Suprapubic skin (tissue), 4 donors: ENCODE measurements around the gene CYP2A7. TPM values are rescaled to one million over a fixed set of nuclear protein-coding genes. Genes with fewer than 3 reads are reported as not detected.
"Not testable (repeated sequence)": the region's sequence is repeated elsewhere in the genome, so short reads cannot be mapped to it uniquely, and the experiment has no call there.

Experiments used
- DNase-seq, 2 donors: peaks; one replicate each; pipeline ENCODE4 v3.0.0-alpha.2; 2019; ENCODE audit warnings: low spot score in 2 of 2
- H3K27ac ChIP-seq: fragments of 200-600 bp; sonication (generic); one replicate; pipeline ENCODE4 v1.5.1; 2019
- H3K27me3 ChIP-seq: fragments of 200-600 bp; sonication (generic); one replicate; pipeline ENCODE4 v1.5.1; 2019
- H3K36me3 ChIP-seq: fragments of 200-600 bp; sonication (generic); one replicate; pipeline ENCODE4 v1.5.1; 2019
- H3K4me1 ChIP-seq: fragments of 200-600 bp; sonication (generic); one replicate; pipeline ENCODE4 v1.5.1; 2019
- H3K4me3 ChIP-seq: fragments of 200-600 bp; sonication (generic); one replicate; pipeline ENCODE4 v1.5.1; 2019; ENCODE audit warnings: mild to moderate bottlenecking
- H3K9me3 ChIP-seq: fragments of 200-600 bp; sonication (generic); one replicate; pipeline ENCODE4 v1.5.1; 2019
- CTCF ChIP-seq, 2 donors: fragments of 200-600 bp in 1 of 2; fragments of 450-650 bp in 1 of 2; sonication (generic) in 1 of 2; IDR thresholded peaks; one replicate each; pipeline ENCODE4 v1.5.1; 2016 to 2019; ENCODE audit warnings: antibody characterized with exemption in 2 of 2, mild to moderate bottlenecking in 1 of 2, moderate library complexity in 1 of 2
- EP300 ChIP-seq: sonication (generic); formaldehyde crosslinking; IDR thresholded peaks from one replicate; pipeline ENCODE4 v1.6.1; 2017; ENCODE audit warnings: antibody characterized with exemption
- POLR2A ChIP-seq, 2 donors: fragments of 450-650 bp; IDR thresholded peaks; one replicate each; pipeline ENCODE4 v1.6.1; 2017; ENCODE audit warnings: antibody characterized with exemption in 2 of 2, mild to moderate bottlenecking in 2 of 2, moderate library complexity in 2 of 2
- POLR2AphosphoS5 ChIP-seq, 3 donors: sonication (generic); formaldehyde crosslinking; IDR thresholded peaks; one replicate each; pipeline ENCODE4 v1.6.1; 2017; ENCODE audit warnings: antibody characterized with exemption in 3 of 3
- WGBS: methylation state at CpG from one replicate; pipeline ENCODE4 v1.1.5; 2018; 5-methylcytosine and 5-hydroxymethylcytosine counted together
- total RNA-seq, 4 donors: library from RNA; depleted of rRNA; stranded (reverse); fragments of >200 nt; gene quantifications; one replicate each; pipeline ENCODE4 v1.1.0, GENCODE V29; 2016

CYP2A7 gene
- total RNA-seq, 4 donors from 2014 or later, result not detected

GRCh38 chr19:40921005-40921897, 39.2 kb upstream of the CYP2A7 start:
- H3K27ac ChIP-seq, result no peak overlapping the region
- H3K36me3 ChIP-seq, result no peaks in the 10 kb centered on the region
- DNase-seq, result no peak
- TF ChIP-seq POLR2A (IDR thresholded peaks at IDR 0.05) (no peak), POLR2AphosphoS5 (IDR thresholded peaks at IDR 0.05) (no peak), CTCF (IDR thresholded peaks at IDR 0.05) (no peak), EP300 (no peak)
- H3K9me3 ChIP-seq, result peaks cover 3% of the 10 kb centered on the region
- no peak overlapping the region for H3K4me3 ChIP-seq
- H3K4me1 ChIP-seq, result no peaks in the 10 kb centered on the region
- H3K27me3 ChIP-seq, result no peaks in the 10 kb centered on the region
- 70% methylated on average over 6 of the region's 9 CpGs for WGBS

GRCh38 chr19:40920300-40921004, 38.4 kb upstream of the CYP2A7 start:
- TF ChIP-seq CTCF (IDR thresholded peaks at IDR 0.05) (no peak), EP300 (no peak), POLR2A (IDR thresholded peaks at IDR 0.05) (no peak), POLR2AphosphoS5 (IDR thresholded peaks at IDR 0.05) (no peak)
- H3K9me3 ChIP-seq, result peaks cover 3% of the 10 kb centered on the region
- H3K27ac ChIP-seq, result no peak overlapping the region
- H3K36me3 ChIP-seq, result no peaks in the 10 kb centered on the region
- no peaks in the 10 kb centered on the region for H3K4me1 ChIP-seq
- H3K4me3 ChIP-seq, result no peak overlapping the region
- no peaks in the 10 kb centered on the region for H3K27me3 ChIP-seq
- WGBS, result 90% methylated on average over 4 of the region's 4 CpGs
- no peak for DNase-seq

- 90% methylated on average over 7 of the region's 7 CpGs for WGBS
- DNase-seq, H3K9me3 ChIP-seq, H3K27me3 ChIP-seq, H3K4me3 ChIP-seq, H3K4me1 ChIP-seq, H3K36me3 ChIP-seq, H3K27ac ChIP-seq: not testable (repeated sequence)
Measured at GRCh38 chr19:40919530-40920299, 37.7 kb upstream of the CYP2A7 start.

- DNase-seq, result not testable (repeated sequence)
- 52% methylated on average over 2 of the region's 2 CpGs for WGBS
Measured at GRCh38 chr19:40918303-40918702, 36.3 kb upstream of the CYP2A7 start.

GRCh38 chr19:40908976-40909375, 26.9 kb upstream of the CYP2A7 start:
- 13% methylated on average over 6 of the region's 6 CpGs for whole genome bisulfite sequencing
- no peak overlapping the region for H3K4me3 ChIP-seq
- no peaks in the 10 kb centered on the region for H3K36me3 ChIP-seq
- no peaks in the 10 kb centered on the region for H3K9me3 ChIP-seq
- H3K4me1 ChIP-seq, result no peaks in the 10 kb centered on the region
- TF ChIP-seq POLR2AphosphoS5 (IDR thresholded peaks at IDR 0.05) (no peak), POLR2A (IDR thresholded peaks at IDR 0.05) (no peak), EP300 (no peak), CTCF (IDR thresholded peaks at IDR 0.05) (no peak)
- H3K27ac ChIP-seq, result no peak overlapping the region
- H3K27me3 ChIP-seq, result peaks cover 11% of the 10 kb centered on the region
- no peak for DNase-seq

More at GRCh38 chr19:40918303-40918702, 36.3 kb upstream of the CYP2A7 start:
- not testable (repeated sequence) for H3K27me3 ChIP-seq, H3K4me3 ChIP-seq, H3K4me1 ChIP-seq, H3K27ac ChIP-seq, H3K9me3 ChIP-seq, H3K36me3 ChIP-seq
